Inflammatory macrophage treated with lipopolysaccharide for 4 hours (primary cell): Measurements from ENCODE around the gene TPSB2.
"Not testable (repeated sequence)": the region's sequence is repeated elsewhere in the genome, so short reads cannot be mapped to it uniquely, and the experiment has no call there.

Experiments used
- DNase-seq: peaks from one replicate; pipeline ENCODE4 v3.0.0-alpha.2; 2020

The TPSB2 gene

GRCh38 chr16:1261131-1261892, 31.3 kb upstream of the TPSB2 start:
- no peak for DNase-seq

GRCh38 chr16:1260101-1260680, 30.2 kb upstream of the TPSB2 start:
- DNase-seq: no peak

GRCh38 chr16:1259760-1260068, 29.7 kb upstream of the TPSB2 start:
- DNase-seq: no peak

GRCh38 chr16:1258906-1259759, 29.1 kb upstream of the TPSB2 start:
- DNase-seq: no peak

GRCh38 chr16:1258225-1258600, 28.2 kb upstream of the TPSB2 start:
- DNase-seq: no peak

- DNase-seq: no peak
Measured at GRCh38 chr16:1257561-1258224, 27.7 kb upstream of the TPSB2 start.

GRCh38 chr16:1256874-1257322, 26.9 kb upstream of the TPSB2 start:
- DNase-seq: no peak

GRCh38 chr16:1256296-1256873, 26.4 kb upstream of the TPSB2 start:
- not testable (repeated sequence) for DNase-seq

- not testable (repeated sequence) for DNase-seq
Measured at GRCh38 chr16:1255276-1256122, 25.5 kb upstream of the TPSB2 start, which contains the start of gene TPSD1. TSS of gene TPSD1 (plus strand) at chr16:1256069. CDS start at chr16:1256281, 212 bp downstream.

- DNase-seq: not testable (repeated sequence)
Measured at GRCh38 chr16:1254821-1255220, 24.8 kb upstream of the TPSB2 start.

GRCh38 chr16:1253701-1254364, 23.8 kb upstream of the TPSB2 start:
- not testable (repeated sequence) for DNase-seq

GRCh38 chr16:1249031-1249755, 19.2 kb upstream of the TPSB2 start:
- DNase-seq: not testable (repeated sequence)

GRCh38 chr16:1247903-1248537, 18.0 kb upstream of the TPSB2 start:
- DNase-seq: not testable (repeated sequence)

GRCh38 chr16:1245452-1246020, 15.6 kb upstream of the TPSB2 start:
- no peak for DNase-seq

- peak; percentile 23 for DNase-seq
Measured at GRCh38 chr16:1244881-1245280, 14.9 kb upstream of the TPSB2 start.

GRCh38 chr16:1243907-1244850, 14.2 kb upstream of the TPSB2 start:
- DNase-seq: not testable (repeated sequence)

GRCh38 chr16:1243363-1243762, 13.4 kb upstream of the TPSB2 start:
- not testable (repeated sequence) for DNase-seq

- not testable (repeated sequence) for DNase-seq
Measured at GRCh38 chr16:1241081-1241480, 11.1 kb upstream of the TPSB2 start.
